ENCODE results near the gene PTGES3L. TPM values are rescaled to one million over a fixed set of nuclear protein-coding genes. Genes with fewer than 3 reads are reported as not detected.

The PTGES3L gene
- total and polyA plus RNA-seq, 2 of the 13 experiments (the other 11 are each of a cell fraction or from before 2014, with no cell fraction given) = 1.2 to 2.9 TPM

DNA sequence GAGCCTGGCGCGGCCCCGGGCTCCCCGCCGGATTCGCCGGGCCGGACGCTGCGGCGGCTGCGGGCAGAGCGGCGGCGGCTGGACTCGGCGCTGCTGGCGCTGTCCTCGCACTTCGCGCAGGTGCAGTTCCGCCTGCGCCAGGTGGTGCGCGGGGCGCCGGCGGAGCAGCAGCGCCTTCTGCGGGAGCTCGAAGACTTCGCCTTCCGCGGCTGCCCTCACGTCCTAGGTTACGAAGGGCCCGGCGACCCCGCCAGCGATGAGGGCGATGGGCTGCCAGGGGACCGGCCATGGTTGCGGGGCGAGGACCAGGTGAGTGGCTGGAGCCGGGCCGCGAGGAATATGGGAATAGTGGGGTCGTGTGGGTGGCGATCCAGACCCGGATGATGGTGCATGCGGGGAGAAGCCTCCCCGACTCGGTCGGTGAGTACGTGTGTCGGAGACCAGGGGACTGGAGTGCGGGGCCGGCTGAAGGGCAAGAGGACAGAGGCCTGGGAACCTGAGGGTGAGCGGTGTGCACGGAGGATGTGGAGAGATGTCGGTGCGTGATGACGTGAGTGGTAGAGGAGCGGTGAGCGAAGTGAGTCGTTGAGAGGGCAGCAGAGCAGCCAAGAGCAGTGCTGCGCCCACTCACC, 1.0 kb upstream of the PTGES3L start (continued):
- peak; percentile 73; the same call in 1 of the 2 replicates for TF ChIP-seq ZNF225 (CRISPR knock-in tag; IDR thresholded peaks at IDR 0.05)
- TF ChIP-seq KDM4B (CRISPR knock-in tag; IDR thresholded peaks at IDR 0.05) = 0 out of 2 replicates have a peak, but pooled peaks have one; percentile 26
- no peak for TF ChIP-seq ZNF703 (CRISPR knock-in tag; IDR thresholded peaks at IDR 0.05; ENCODE audit: borderline replicate concordance)
- TF ChIP-seq, protein P1, sequence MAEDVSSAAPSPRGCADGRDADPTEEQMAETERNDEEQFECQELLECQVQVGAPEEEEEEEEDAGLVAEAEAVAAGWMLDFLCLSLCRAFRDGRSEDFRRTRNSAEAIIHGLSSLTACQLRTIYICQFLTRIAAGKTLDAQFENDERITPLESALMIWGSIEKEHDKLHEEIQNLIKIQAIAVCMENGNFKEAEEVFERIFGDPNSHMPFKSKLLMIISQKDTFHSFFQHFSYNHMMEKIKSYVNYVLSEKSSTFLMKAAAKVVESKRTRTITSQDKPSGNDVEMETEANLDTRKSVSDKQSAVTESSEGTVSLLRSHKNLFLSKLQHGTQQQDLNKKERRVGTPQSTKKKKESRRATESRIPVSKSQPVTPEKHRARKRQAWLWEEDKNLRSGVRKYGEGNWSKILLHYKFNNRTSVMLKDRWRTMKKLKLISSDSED (CRISPR knock-in tag; IDR thresholded peaks at IDR 0.05) = no peak
- TF ChIP-seq NKX3-1 (CRISPR knock-in tag; IDR thresholded peaks at IDR 0.05) = no peak
- no peak for TF ChIP-seq RARG (CRISPR knock-in tag; IDR thresholded peaks at IDR 0.05; ENCODE audit: low read depth)
- peak; percentile 51; the same call in 1 of the 2 replicates for TF ChIP-seq SP2 (CRISPR knock-in tag; IDR thresholded peaks at IDR 0.05)
- TF ChIP-seq ZNF879 (CRISPR knock-in tag; IDR thresholded peaks at IDR 0.05) = no peak; the same call in 1 of the 2 replicates
- TF ChIP-seq HIVEP1 (CRISPR knock-in tag; IDR thresholded peaks at IDR 0.05) = 0 out of 2 replicates have a peak, but pooled peaks have one; percentile 6
- TF ChIP-seq, protein P2, sequence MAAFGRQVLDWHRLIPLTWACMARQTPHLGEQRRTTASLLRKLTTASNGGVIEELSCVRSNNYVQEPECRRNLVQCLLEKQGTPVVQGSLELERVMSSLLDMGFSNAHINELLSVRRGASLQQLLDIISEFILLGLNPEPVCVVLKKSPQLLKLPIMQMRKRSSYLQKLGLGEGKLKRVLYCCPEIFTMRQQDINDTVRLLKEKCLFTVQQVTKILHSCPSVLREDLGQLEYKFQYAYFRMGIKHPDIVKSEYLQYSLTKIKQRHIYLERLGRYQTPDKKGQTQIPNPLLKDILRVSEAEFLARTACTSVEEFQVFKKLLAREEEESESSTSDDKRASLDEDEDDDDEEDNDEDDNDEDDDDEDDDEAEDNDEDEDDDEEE (CRISPR knock-in tag; IDR thresholded peaks at IDR 0.05) = peak; percentile 73
- peak; percentile 38; the same call in 1 of the 2 replicates for TF ChIP-seq KAT7 (CRISPR knock-in tag; IDR thresholded peaks at IDR 0.05; ENCODE audit: borderline replicate concordance)
- no peak for TF ChIP-seq FIP1L1 (IDR thresholded peaks at IDR 0.05; ENCODE audit: borderline replicate concordance, insufficient read depth, low read depth, low read length)
- TF ChIP-seq, protein P3, sequence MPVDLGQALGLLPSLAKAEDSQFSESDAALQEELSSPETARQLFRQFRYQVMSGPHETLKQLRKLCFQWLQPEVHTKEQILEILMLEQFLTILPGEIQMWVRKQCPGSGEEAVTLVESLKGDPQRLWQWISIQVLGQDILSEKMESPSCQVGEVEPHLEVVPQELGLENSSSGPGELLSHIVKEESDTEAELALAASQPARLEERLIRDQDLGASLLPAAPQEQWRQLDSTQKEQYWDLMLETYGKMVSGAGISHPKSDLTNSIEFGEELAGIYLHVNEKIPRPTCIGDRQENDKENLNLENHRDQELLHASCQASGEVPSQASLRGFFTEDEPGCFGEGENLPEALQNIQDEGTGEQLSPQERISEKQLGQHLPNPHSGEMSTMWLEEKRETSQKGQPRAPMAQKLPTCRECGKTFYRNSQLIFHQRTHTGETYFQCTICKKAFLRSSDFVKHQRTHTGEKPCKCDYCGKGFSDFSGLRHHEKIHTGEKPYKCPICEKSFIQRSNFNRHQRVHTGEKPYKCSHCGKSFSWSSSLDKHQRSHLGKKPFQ (CRISPR knock-in tag; IDR thresholded peaks at IDR 0.05; ENCODE audit: insufficient replicate concordance) = no peak
- TF ChIP-seq ZNF746 (CRISPR knock-in tag; IDR thresholded peaks at IDR 0.05) = no peak
- no peak for TF ChIP-seq PHF20 (CRISPR knock-in tag; IDR thresholded peaks at IDR 0.05)
- TF ChIP-seq SAFB2 (CRISPR knock-in tag; IDR thresholded peaks at IDR 0.05; ENCODE audit: borderline replicate concordance, low read depth) = peak; percentile 80; the same call in 1 of the 2 replicates
- 0 out of 2 replicates have a peak, but pooled peaks have one; percentile 20 for TF ChIP-seq MZF1 (CRISPR knock-in tag; IDR thresholded peaks at IDR 0.05; ENCODE audit: borderline replicate concordance)
- TF ChIP-seq ZNF564 (CRISPR knock-in tag; IDR thresholded peaks at IDR 0.05) = peak; percentile 79; the same call in 1 of the 2 replicates
- TF ChIP-seq, protein P4, sequence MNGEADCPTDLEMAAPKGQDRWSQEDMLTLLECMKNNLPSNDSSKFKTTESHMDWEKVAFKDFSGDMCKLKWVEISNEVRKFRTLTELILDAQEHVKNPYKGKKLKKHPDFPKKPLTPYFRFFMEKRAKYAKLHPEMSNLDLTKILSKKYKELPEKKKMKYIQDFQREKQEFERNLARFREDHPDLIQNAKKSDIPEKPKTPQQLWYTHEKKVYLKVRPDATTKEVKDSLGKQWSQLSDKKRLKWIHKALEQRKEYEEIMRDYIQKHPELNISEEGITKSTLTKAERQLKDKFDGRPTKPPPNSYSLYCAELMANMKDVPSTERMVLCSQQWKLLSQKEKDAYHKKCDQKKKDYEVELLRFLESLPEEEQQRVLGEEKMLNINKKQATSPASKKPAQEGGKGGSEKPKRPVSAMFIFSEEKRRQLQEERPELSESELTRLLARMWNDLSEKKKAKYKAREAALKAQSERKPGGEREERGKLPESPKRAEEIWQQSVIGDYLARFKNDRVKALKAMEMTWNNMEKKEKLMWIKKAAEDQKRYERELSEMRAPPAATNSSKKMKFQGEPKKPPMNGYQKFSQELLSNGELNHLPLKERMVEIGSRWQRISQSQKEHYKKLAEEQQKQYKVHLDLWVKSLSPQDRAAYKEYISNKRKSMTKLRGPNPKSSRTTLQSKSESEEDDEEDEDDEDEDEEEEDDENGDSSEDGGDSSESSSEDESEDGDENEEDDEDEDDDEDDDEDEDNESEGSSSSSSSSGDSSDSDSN (CRISPR knock-in tag; IDR thresholded peaks at IDR 0.05) = peak; percentile 95
- TF ChIP-seq, protein P5, sequence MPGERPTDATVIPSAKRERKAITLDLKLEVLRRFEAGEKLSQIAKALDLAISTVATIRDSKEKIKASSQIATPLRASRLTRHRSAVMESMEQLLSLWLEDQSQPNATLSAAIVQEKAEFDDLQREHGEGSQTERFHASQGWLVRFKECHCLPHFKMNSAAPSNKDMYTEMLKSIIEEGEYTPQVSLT (CRISPR knock-in tag; IDR thresholded peaks at IDR 0.05; ENCODE audit: borderline replicate concordance, low read depth) = no peak

Data from HepG2 (cell line).